Measurements from ENCODE around the gene CDH13.

Gene CDH13

GRCh38 chr16:83808573-83809014 lies 1181.8 kb downstream of the CDH13 start:
- no peak for DNase-seq (ENCODE audit: low read depth)

- DNase-seq (ENCODE audit: low read depth): no peak
Measured at GRCh38 chr16:83809092-83809491, 1182.3 kb downstream of the CDH13 start.

GRCh38 chr16:83810901-83811300 lies 1184.1 kb downstream of the CDH13 start:
- DNase-seq (ENCODE audit: low read depth): no peak

GRCh38 chr16:83813823-83814658 lies 1187.3 kb downstream of the CDH13 start:
- peak; percentile 28 for DNase-seq (ENCODE audit: low read depth)

- no peak for DNase-seq (ENCODE audit: low read depth)
Measured at GRCh38 chr16:83814659-83814985, 1187.9 kb downstream of the CDH13 start.

- no peak for DNase-seq (ENCODE audit: low read depth)
Measured at GRCh38 chr16:83817022-83817421, 1190.3 kb downstream of the CDH13 start.

GRCh38 chr16:83818276-83818675 lies 1191.5 kb downstream of the CDH13 start:
- no peak for DNase-seq (ENCODE audit: low read depth)

- no peak for DNase-seq (ENCODE audit: low read depth)
Measured at GRCh38 chr16:83819361-83819760, 1192.6 kb downstream of the CDH13 start.

- DNase-seq (ENCODE audit: low read depth): peak; percentile 34
Measured at GRCh38 chr16:83826146-83826913, 1199.6 kb downstream of the CDH13 start.

GRCh38 chr16:83830091-83830768 lies 1203.5 kb downstream of the CDH13 start:
- DNase-seq (ENCODE audit: low read depth): no peak

- no peak for DNase-seq (ENCODE audit: low read depth)
Measured at GRCh38 chr16:83830769-83831455, 1204.1 kb downstream of the CDH13 start.

- no peak for DNase-seq (ENCODE audit: low read depth)
Measured at GRCh38 chr16:83831456-83831987, 1204.8 kb downstream of the CDH13 start.

- DNase-seq (ENCODE audit: low read depth): no peak
Measured at GRCh38 chr16:83833921-83834320, 1207.2 kb downstream of the CDH13 start.

GRCh38 chr16:83835586-83836566 lies 1209.1 kb downstream of the CDH13 start:
- DNase-seq (ENCODE audit: low read depth): peak; percentile 61

GRCh38 chr16:83837566-83837965 lies 1210.8 kb downstream of the CDH13 start:
- no peak for DNase-seq (ENCODE audit: low read depth)

GRCh38 chr16:83838151-83838550 lies 1211.4 kb downstream of the CDH13 start:
- no peak for DNase-seq (ENCODE audit: low read depth)

- DNase-seq (ENCODE audit: low read depth): no peak
Measured at GRCh38 chr16:83839561-83839960, 1212.8 kb downstream of the CDH13 start.

- DNase-seq (ENCODE audit: low read depth): no peak
Measured at GRCh38 chr16:83840060-83840617, 1213.4 kb downstream of the CDH13 start.

GRCh38 chr16:83842291-83842690 lies 1215.5 kb downstream of the CDH13 start:
- no peak for DNase-seq (ENCODE audit: low read depth)

GRCh38 chr16:83842756-83843507 lies 1216.2 kb downstream of the CDH13 start:
- no peak for DNase-seq (ENCODE audit: low read depth)

Measured in non-pigmented ciliary epithelial cell (primary cell).